Mesendoderm (in vitro differentiated cells): Measurements from ENCODE around the gene MARK3.
"Not testable (repeated sequence)": the region's sequence is repeated elsewhere in the genome, so short reads cannot be mapped to it uniquely, and the experiment has no call there.

ENCODE experiments used
- DNase-seq: peaks from one replicate; pipeline ENCODE4 v3.0.0; 2013
- H2AK5ac ChIP-seq: 2 replicates; pipeline ENCODE4 v1.6.1; 2013; ENCODE audit warnings: low read length, inconsistent platforms
- H2BK120ac ChIP-seq: 2 replicates; pipeline ENCODE4 v1.6.1; 2013; ENCODE audit warnings: low read depth, mild to moderate bottlenecking, low read length, moderate library complexity, mixed read lengths
- H2BK15ac ChIP-seq: replicated peaks from 2 replicates; pipeline ENCODE4 v1.6.1; 2013; ENCODE audit warnings: low read depth, mild to moderate bottlenecking, moderate library complexity
- H2BK5ac ChIP-seq: 2 replicates; pipeline ENCODE4 v1.6.1; 2013; ENCODE audit warnings: low read length, inconsistent platforms
- H3K18ac ChIP-seq: 2 replicates; pipeline ENCODE4 v1.6.1; 2013; ENCODE audit warnings: mild to moderate bottlenecking, low read length, mixed read lengths
- H3K23ac ChIP-seq: one replicate; pipeline ENCODE4 v1.6.1; 2013; ENCODE audit warnings: low read length
- H3K27ac ChIP-seq: 2 replicates; pipeline ENCODE4 v1.5.1; 2013; ENCODE audit warnings: low read depth, mild to moderate bottlenecking, inconsistent platforms, low read length, moderate library complexity
- H3K27me3 ChIP-seq: 2 replicates; pipeline ENCODE4 v1.6.1; 2013; ENCODE audit warnings: low read length, control low read depth, mild to moderate bottlenecking, inconsistent platforms; ENCODE audit not compliant: insufficient read depth, poor library complexity
- H3K36me3 ChIP-seq: 2 replicates; pipeline ENCODE4 v1.6.1; 2013; ENCODE audit warnings: low read length, inconsistent platforms; ENCODE audit not compliant: control insufficient read depth, insufficient read depth
- H3K4ac ChIP-seq: one replicate; pipeline ENCODE4 v1.6.1; 2013; ENCODE audit warnings: low read depth, mild to moderate bottlenecking, low read length, moderate library complexity
- H3K4me1 ChIP-seq: 2 replicates; pipeline ENCODE4 v1.6.1; 2013; ENCODE audit warnings: low read depth, low read length, inconsistent platforms; ENCODE audit not compliant: control insufficient read depth
- H3K4me2 ChIP-seq: 2 replicates; pipeline ENCODE4 v1.6.1; 2013; ENCODE audit warnings: low read length
- H3K4me3 ChIP-seq: 2 replicates; pipeline ENCODE4 v1.5.1; 2013; ENCODE audit warnings: mild to moderate bottlenecking, low read length
- H3K56ac ChIP-seq: one replicate; pipeline ENCODE4 v1.6.1; 2013; ENCODE audit warnings: low read length
- H3K79me1 ChIP-seq: 2 replicates; pipeline ENCODE4 v1.6.1; 2013; ENCODE audit warnings: low read length, inconsistent platforms
- H3K79me2 ChIP-seq: 2 replicates; pipeline ENCODE4 v1.6.1; 2013; ENCODE audit warnings: mild to moderate bottlenecking, low read length; ENCODE audit not compliant: control insufficient read depth, insufficient read depth
- H3K9ac ChIP-seq: 2 replicates; pipeline ENCODE4 v1.6.1; 2013; ENCODE audit warnings: low read length, inconsistent platforms
- H4K5ac ChIP-seq: one replicate; pipeline ENCODE4 v1.6.1; 2013; ENCODE audit warnings: low read length
- H4K8ac ChIP-seq: one replicate; pipeline ENCODE4 v1.6.1; 2013; ENCODE audit warnings: low read depth, mild to moderate bottlenecking, control low read depth, low read length, moderate library complexity
- WGBS: extraction: QIAGEN DNeasy Blood & Tissue Kit; methylation state at CpG from one replicate; pipeline ENCODE4 v1.1.7; 2013; ENCODE audit warnings: low lambda C conversion rate, missing lambda C conversion rate; ENCODE audit not compliant: insufficient coverage; ENCODE audit errors: extremely low coverage; 5-methylcytosine and 5-hydroxymethylcytosine counted together

Gene MARK3

GRCh38 chr14:103512180-103512579 is 127.0 kb downstream of the MARK3 start:
- H3K23ac ChIP-seq, H2BK5ac ChIP-seq, H3K27me3 ChIP-seq, H3K4me2 ChIP-seq, H2AK5ac ChIP-seq, H3K4me1 ChIP-seq, H3K36me3 ChIP-seq, H4K8ac ChIP-seq, DNase-seq, H3K79me1 ChIP-seq, H3K4ac ChIP-seq, H3K79me2 ChIP-seq, H4K5ac ChIP-seq, H2BK120ac ChIP-seq, H2BK15ac ChIP-seq, H3K18ac ChIP-seq, H3K9ac ChIP-seq, H3K56ac ChIP-seq, H3K27ac ChIP-seq, H3K4me3 ChIP-seq: not testable (repeated sequence)
- no CpG with 5 or more reads among the region's 8 CpGs for WGBS

GRCh38 chr14:103512701-103513611 is 127.7 kb downstream of the MARK3 start:
- Histone ChIP-seq H3K79me1 (no peaks in the 10 kb centered on the region), H2AK5ac (no peak overlapping the region), H3K4ac (no peak overlapping the region), H3K9ac (no peak overlapping the region), H3K18ac (no peak overlapping the region), H3K56ac (no peak overlapping the region), H2BK5ac (no peak overlapping the region), H2BK120ac (no peak overlapping the region), H3K27me3 (no peaks in the 10 kb centered on the region), H3K79me2 (no peaks in the 10 kb centered on the region), H4K8ac (no peak overlapping the region), H3K4me2 (no peak overlapping the region), H3K23ac (no peak overlapping the region), H3K4me1 (no peaks in the 10 kb centered on the region), H3K4me3 (no peak overlapping the region), H3K27ac (no peak overlapping the region), H3K36me3 (no peaks in the 10 kb centered on the region), H4K5ac (no peak overlapping the region), H2BK15ac (no peak overlapping the region)
- no peak for DNase-seq
- no CpG with 5 or more reads among the region's 25 CpGs for WGBS

- no peak overlapping the region for H3K9ac ChIP-seq
- H3K27me3 ChIP-seq = no peaks in the 10 kb centered on the region
- no peak overlapping the region for H3K27ac ChIP-seq
- H3K4me1 ChIP-seq = no peaks in the 10 kb centered on the region
- no peak overlapping the region for H3K4ac ChIP-seq
- no peak for DNase-seq
- H4K8ac ChIP-seq = no peak overlapping the region
- H2BK15ac ChIP-seq = no peak overlapping the region
- no peak overlapping the region for H3K56ac ChIP-seq
- H2AK5ac ChIP-seq = no peak overlapping the region
- no CpG with 5 or more reads among the region's 18 CpGs for WGBS
- no peak overlapping the region for H4K5ac ChIP-seq
- H3K36me3 ChIP-seq = no peaks in the 10 kb centered on the region
- H3K23ac ChIP-seq = no peak overlapping the region
- no peaks in the 10 kb centered on the region for H3K79me1 ChIP-seq
- H3K18ac ChIP-seq = no peak overlapping the region
- H2BK5ac ChIP-seq = no peak overlapping the region
- no peaks in the 10 kb centered on the region for H3K79me2 ChIP-seq
- H3K4me3 ChIP-seq = no peak overlapping the region
- no peak overlapping the region for H3K4me2 ChIP-seq
- no peak overlapping the region for H2BK120ac ChIP-seq
These were observed 129.6 kb downstream of the MARK3 start for GRCh38 chr14:103514596-103515421.

- no peak overlapping the region for H3K4me2 ChIP-seq
- no peak overlapping the region for H4K5ac ChIP-seq
- H2AK5ac ChIP-seq = no peak overlapping the region
- no peak overlapping the region for H3K23ac ChIP-seq
- H3K79me1 ChIP-seq = no peaks in the 10 kb centered on the region
- no peaks in the 10 kb centered on the region for H3K27me3 ChIP-seq
- no peak overlapping the region for H3K18ac ChIP-seq
- H3K4me3 ChIP-seq = no peak overlapping the region
- no peak overlapping the region for H2BK15ac ChIP-seq
- H3K4me1 ChIP-seq = no peaks in the 10 kb centered on the region
- H3K56ac ChIP-seq = no peak overlapping the region
- WGBS = no CpG with 5 or more reads among the region's 10 CpGs
- no peak overlapping the region for H2BK5ac ChIP-seq
- no peak overlapping the region for H3K9ac ChIP-seq
- no peak overlapping the region for H4K8ac ChIP-seq
- H3K79me2 ChIP-seq = no peaks in the 10 kb centered on the region
- no peak overlapping the region for H2BK120ac ChIP-seq
- H3K36me3 ChIP-seq = no peaks in the 10 kb centered on the region
- no peak for DNase-seq
- no peak overlapping the region for H3K27ac ChIP-seq
- no peak overlapping the region for H3K4ac ChIP-seq
These were observed 131.4 kb downstream of the MARK3 start for GRCh38 chr14:103516426-103517173.

GRCh38 chr14:103517174-103517566 is 132.0 kb downstream of the MARK3 start:
- DNase-seq = no peak
- no peaks in the 10 kb centered on the region for H3K79me1 ChIP-seq
- no peaks in the 10 kb centered on the region for H3K27me3 ChIP-seq
- no peak overlapping the region for H3K4me2 ChIP-seq
- H4K8ac ChIP-seq = no peak overlapping the region
- no peaks in the 10 kb centered on the region for H3K4me1 ChIP-seq
- H3K56ac ChIP-seq = no peak overlapping the region
- no peak overlapping the region for H2BK15ac ChIP-seq
- H3K79me2 ChIP-seq = no peaks in the 10 kb centered on the region
- H3K4me3 ChIP-seq = no peak overlapping the region
- H3K23ac ChIP-seq = no peak overlapping the region
- no peak overlapping the region for H4K5ac ChIP-seq
- H3K18ac ChIP-seq = no peak overlapping the region
- H3K9ac ChIP-seq = no peak overlapping the region
- H2BK5ac ChIP-seq = no peak overlapping the region
- no peak overlapping the region for H3K4ac ChIP-seq
- H3K27ac ChIP-seq = no peak overlapping the region
- no peak overlapping the region for H2BK120ac ChIP-seq
- no peaks in the 10 kb centered on the region for H3K36me3 ChIP-seq
- H2AK5ac ChIP-seq = no peak overlapping the region
- WGBS = no CpG with 5 or more reads among the region's 10 CpGs
